GM15510 (cell line): ENCODE results near the gene CREB3L2.

Experiments used
- POLR2A ChIP-seq: IDR thresholded peaks from 3 replicates; pipeline ENCODE4 v1.6.1; 2011; ENCODE audit warnings: borderline replicate concordance; ENCODE audit not compliant: insufficient read length; ENCODE audit errors: extremely low read depth

CREB3L2 gene

GRCh38 chr7:137900137-137900536, 101.7 kb downstream of the CREB3L2 start:
- no peak for TF ChIP-seq POLR2A

DNA sequence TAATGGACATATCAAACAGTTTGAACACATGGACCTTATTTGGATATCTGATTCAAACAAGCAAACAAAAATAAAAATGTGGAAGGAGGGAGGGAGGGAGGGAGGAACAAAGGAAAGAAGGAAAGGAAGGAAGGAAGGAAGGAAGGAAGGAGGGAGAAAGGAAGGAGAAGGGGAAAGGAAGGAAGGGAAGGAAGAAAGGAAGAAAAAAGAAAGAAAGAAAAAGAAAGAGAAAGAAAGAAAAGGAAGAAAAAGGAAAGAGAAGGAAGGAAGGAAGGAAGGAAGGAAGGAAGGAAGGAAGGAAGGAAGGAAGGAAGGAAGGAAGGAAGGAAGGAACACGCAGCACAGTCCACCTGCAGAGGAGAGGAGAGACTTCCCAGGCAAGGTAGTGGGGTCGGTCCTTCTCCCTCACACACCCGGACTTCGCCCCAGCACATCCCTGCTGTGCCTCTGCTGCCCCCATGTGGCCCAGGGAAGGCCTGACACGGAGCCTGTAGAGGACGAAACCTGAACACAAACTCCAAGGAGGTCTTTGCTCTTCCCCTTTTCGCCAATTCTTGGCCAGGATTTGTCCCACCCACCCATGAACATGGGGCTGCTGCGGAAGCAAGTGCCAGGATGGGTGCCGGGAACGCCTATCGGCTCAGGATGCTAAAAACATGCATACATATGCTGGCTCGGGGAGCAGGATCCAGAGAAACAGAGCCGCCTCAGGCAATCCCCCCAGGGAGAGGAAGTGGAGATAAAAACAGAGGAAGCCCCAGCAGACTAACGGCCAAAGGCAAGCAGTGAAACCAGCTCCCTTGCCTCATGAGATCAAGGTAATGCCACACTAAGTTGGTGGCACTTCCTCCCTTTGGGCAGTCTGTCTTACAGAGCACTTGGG, 102.8 kb downstream of the CREB3L2 start:
- TF ChIP-seq POLR2A, result no peak

GRCh38 chr7:137895301-137896221, 106.3 kb downstream of the CREB3L2 start:
- no peak for TF ChIP-seq POLR2A

DNA sequence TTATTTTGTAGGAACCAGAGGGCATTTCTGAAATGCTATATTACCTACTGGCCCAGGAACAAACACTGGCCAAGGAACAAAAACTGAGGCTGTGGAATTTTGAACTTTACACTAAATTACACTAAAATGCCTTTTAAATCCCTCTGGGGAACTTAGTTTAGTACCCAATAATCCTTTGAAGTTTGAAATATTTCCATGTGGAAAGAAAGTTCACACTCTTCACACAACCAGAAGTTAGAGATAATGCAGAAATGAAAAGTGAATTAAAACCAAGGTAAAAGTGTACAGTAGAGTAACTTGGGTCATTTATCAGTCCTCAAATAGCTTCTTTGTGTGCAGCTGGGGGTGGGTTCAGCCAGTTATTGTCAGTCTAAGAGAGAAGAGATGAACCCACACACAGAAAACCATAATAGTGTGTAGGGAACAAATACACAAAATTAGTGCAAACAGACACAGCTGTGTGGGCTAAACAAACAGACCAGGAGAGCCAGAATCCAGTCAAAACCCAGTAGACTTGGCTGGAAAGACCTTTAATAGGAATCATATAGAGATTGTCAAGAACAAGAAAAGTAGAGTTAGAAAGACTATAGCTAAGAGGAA, 108.6 kb downstream of the CREB3L2 start:
- TF ChIP-seq POLR2A, result no peak

GRCh38 chr7:137891016-137891655, 110.8 kb downstream of the CREB3L2 start:
- no peak for TF ChIP-seq POLR2A

DNA sequence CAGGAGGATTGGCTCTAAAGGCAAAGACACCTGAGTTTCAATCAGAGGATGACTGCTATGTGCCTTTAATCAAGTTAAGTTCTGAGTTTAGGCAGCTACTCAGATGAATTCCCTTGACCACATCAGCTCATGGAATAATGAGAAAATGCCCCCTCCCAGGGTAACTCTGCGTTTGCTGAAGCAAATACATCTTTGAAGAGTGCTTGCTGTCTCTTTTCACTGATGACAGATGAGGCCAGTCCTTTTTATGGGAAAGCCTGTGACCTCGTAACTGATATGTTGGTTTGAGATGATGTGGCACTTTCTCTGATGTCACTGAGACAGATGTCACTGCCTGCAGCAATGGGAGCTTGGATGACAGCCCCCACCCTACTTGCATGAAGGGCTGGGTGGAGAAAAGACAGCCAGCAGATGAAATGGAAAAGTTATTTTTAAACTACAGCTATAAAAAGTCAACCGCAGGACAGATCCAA, 111.4 kb downstream of the CREB3L2 start:
- no peak for TF ChIP-seq POLR2A

DNA sequence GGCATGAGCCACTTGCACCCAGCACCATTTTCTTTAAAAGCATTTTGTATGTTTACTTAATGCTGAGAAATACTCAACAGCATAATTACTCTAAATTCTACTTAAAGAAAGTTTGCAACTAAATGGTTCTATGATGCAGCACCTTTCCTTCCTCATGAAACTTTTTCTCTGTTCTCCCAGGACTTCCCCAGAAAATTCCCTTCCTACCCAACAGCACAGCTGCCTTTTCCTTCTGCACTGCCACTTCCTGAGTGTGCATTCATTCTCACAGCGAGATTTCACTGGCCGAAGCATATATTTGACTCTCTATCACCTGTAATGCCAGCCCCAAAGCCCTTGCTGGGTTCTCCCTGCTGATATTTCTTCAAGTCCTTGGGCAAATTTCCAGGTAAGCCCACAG, 113.6 kb downstream of the CREB3L2 start:
- no peak for TF ChIP-seq POLR2A

DNA sequence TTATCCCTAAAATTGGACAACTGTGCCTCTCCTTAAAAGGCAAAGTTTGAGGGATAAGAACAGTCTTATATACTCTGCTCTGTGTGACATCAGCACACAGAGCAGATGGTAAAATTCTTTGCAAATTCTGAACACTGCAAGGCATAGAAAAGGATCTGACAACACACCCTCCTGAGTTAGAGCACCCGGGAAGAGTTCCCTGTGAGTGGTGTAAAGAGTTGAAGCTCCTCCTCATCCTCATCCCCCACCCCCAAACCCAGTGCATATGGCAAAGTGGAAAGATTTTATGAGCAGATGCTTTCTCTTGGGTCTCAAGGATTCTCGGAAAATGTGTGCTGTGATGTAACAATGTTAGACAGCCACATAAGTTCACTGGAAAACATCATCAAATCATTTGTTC, 115.1 kb downstream of the CREB3L2 start:
- no peak for TF ChIP-seq POLR2A

- TF ChIP-seq POLR2A, result no peak
Measured at GRCh38 chr7:137886281-137886680, 115.6 kb downstream of the CREB3L2 start.

GRCh38 chr7:137885678-137886077, 116.2 kb downstream of the CREB3L2 start:
- TF ChIP-seq POLR2A, result no peak

GRCh38 chr7:137882806-137883205, 119.1 kb downstream of the CREB3L2 start:
- TF ChIP-seq POLR2A, result no peak

GRCh38 chr7:137882261-137882668, 119.6 kb downstream of the CREB3L2 start:
- TF ChIP-seq POLR2A, result no peak

- TF ChIP-seq POLR2A, result no peak
Measured at GRCh38 chr7:137881607-137882260, 120.2 kb downstream of the CREB3L2 start.

DNA sequence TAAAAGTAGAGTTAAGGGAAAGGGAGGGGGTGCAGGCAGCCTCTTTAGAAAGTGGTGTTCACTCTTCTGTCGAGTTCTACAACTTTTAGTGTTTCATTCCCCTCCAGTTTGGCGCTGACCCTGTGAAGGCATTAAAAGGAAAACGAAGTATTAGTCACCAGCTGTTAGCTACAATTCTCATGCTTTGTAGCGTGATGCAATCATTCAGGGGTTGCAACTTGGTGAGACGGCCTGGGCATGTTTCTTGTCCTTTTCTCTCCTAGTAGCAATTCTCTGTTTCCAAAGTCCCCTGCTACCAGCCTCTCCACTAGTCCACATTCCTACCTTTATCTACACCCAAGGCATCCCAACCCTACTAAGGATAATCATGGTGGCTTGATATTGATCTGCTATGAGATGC, 121.5 kb downstream of the CREB3L2 start:
- TF ChIP-seq POLR2A, result no peak
